Measurements from ENCODE around the gene TEX48.

TEX48 gene

DNA sequence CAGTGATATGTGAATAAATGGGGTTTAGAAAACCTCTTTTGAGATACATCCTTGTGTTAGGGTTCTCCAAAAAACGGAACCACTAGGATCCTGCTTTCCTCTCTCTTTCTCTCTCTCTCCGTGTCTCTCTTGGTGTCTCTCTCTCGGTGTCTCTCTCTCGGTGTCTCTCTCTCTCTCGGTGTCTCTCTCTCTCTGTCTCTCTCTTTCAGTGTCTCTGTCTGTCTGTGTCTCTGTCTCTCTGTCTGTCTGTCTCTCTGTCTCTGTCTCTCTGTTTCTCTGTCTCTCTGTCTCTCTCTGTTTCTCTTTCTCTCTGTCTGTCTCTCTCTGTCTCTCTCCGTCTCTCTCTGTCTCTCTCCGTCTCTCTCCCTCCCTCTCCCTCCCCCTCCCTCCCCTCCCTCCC, 7.8 kb upstream of the TEX48 start:
- no peaks in the 10 kb centered on the region for H3F3A ChIP-seq (ENCODE audit: insufficient read depth, low read length)
- no peak overlapping the region for H2AFZ ChIP-seq (ENCODE audit: low read length)
- no peaks in the 10 kb centered on the region for H3K4me1 ChIP-seq (ENCODE audit: insufficient read depth, low read length, severe bottlenecking)
- H3K79me2 ChIP-seq (ENCODE audit: insufficient read depth, low read length) = no peaks in the 10 kb centered on the region
- H3K9ac ChIP-seq (ENCODE audit: low read length) = no peak overlapping the region
- H3K27ac ChIP-seq (ENCODE audit: low read depth, low read length, poor library complexity, severe bottlenecking) = no peak overlapping the region
- H3K4me2 ChIP-seq (ENCODE audit: low read length) = no peak overlapping the region
- no peak for TF ChIP-seq EZH2 (IDR thresholded peaks at IDR 0.05; ENCODE audit: borderline replicate concordance, low read length)
- TF ChIP-seq, protein P1, sequence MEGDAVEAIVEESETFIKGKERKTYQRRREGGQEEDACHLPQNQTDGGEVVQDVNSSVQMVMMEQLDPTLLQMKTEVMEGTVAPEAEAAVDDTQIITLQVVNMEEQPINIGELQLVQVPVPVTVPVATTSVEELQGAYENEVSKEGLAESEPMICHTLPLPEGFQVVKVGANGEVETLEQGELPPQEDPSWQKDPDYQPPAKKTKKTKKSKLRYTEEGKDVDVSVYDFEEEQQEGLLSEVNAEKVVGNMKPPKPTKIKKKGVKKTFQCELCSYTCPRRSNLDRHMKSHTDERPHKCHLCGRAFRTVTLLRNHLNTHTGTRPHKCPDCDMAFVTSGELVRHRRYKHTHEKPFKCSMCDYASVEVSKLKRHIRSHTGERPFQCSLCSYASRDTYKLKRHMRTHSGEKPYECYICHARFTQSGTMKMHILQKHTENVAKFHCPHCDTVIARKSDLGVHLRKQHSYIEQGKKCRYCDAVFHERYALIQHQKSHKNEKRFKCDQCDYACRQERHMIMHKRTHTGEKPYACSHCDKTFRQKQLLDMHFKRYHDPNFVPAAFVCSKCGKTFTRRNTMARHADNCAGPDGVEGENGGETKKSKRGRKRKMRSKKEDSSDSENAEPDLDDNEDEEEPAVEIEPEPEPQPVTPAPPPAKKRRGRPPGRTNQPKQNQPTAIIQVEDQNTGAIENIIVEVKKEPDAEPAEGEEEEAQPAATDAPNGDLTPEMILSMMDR (IDR thresholded peaks at IDR 0.05; ENCODE audit: low read length) = no peak
- no peak overlapping the region for H3K4me3 ChIP-seq (ENCODE audit: low read depth, low read length, poor library complexity, severe bottlenecking)
- H3K27me3 ChIP-seq (ENCODE audit: insufficient read depth, low read length) = no peaks in the 10 kb centered on the region
- no peaks in the 10 kb centered on the region for H3K36me3 ChIP-seq (ENCODE audit: insufficient read depth, low read length)
- H4K20me1 ChIP-seq (ENCODE audit: insufficient read depth, low read length) = no peaks in the 10 kb centered on the region
- H3K9me3 ChIP-seq (ENCODE audit: low read length) = no peaks in the 10 kb centered on the region
- no peaks in the 10 kb centered on the region for H3K9me2 ChIP-seq (ENCODE audit: low read depth, low read length)

DNA sequence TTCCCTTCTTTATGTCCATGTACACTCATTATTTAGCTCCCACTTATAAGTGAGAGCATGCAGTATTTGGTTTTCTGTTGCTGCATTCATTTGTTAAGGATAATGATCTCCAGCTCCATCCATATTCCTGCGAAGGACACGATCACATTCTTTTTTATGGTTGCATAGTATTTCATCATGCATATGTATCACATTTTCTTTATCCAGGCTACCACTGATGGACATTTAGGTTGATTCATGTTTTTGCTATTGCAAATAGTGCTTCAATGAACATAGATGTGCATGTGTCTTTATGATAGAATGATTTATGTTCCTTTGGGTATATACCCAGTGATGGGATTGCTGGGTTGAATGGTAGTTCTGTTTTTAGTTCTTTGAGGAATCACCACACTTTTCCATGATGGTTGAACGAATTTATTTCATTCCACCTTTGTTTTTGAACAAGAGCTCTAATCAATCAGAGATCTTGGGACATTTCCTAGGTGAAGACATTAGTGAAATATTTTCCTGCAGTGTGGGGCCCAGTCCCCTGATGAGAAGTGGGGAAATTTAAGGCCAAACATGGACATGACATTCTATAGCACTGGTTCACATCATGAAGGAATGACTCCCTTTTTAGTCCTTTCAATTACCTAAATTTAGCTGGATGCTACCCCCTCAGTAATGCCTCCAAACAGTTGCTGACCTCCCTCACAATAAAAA, 7.1 kb upstream of the TEX48 start:
- Histone ChIP-seq H3K36me3 (ENCODE audit: insufficient read depth, low read length) (no peaks in the 10 kb centered on the region), H3K9me3 (ENCODE audit: low read length) (no peaks in the 10 kb centered on the region), H3K27me3 (ENCODE audit: insufficient read depth, low read length) (no peaks in the 10 kb centered on the region), H2AFZ (ENCODE audit: low read length) (no peak overlapping the region), H3F3A (ENCODE audit: insufficient read depth, low read length) (no peaks in the 10 kb centered on the region), H4K20me1 (ENCODE audit: insufficient read depth, low read length) (no peaks in the 10 kb centered on the region), H3K4me2 (ENCODE audit: low read length) (no peak overlapping the region), H3K9ac (ENCODE audit: low read length) (no peak overlapping the region), H3K4me3 (ENCODE audit: low read depth, low read length, poor library complexity, severe bottlenecking) (no peak overlapping the region), H3K27ac (ENCODE audit: low read depth, low read length, poor library complexity, severe bottlenecking) (no peak overlapping the region), H3K4me1 (ENCODE audit: insufficient read depth, low read length, severe bottlenecking) (no peaks in the 10 kb centered on the region), H3K9me2 (ENCODE audit: low read depth, low read length) (no peaks in the 10 kb centered on the region), H3K79me2 (ENCODE audit: insufficient read depth, low read length) (no peaks in the 10 kb centered on the region)
- TF ChIP-seq, protein P1 (IDR thresholded peaks at IDR 0.05; ENCODE audit: low read length) = no peak
- no peak for TF ChIP-seq EZH2 (IDR thresholded peaks at IDR 0.05; ENCODE audit: borderline replicate concordance, low read length)

DNA sequence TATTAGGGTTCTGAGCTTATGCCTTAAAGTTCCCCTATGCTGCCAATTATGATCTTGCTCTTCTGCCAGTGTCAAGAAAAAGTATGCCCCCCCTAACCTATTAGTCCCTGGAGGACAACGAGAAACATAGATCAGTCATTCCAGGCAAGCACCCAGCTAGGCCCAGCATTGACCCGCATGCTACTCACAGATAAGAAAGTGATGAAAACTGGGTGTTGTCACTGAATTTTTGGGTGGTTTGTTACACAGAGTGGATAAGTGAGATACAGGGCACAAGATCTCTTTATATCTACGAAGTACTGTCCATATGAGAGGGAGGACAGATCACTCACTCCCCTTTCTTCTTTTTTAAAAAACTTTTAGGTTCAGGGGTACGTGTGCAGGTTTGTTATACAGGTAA, 6.4 kb upstream of the TEX48 start:
- Histone ChIP-seq H3K9me3 (ENCODE audit: low read length) (no peaks in the 10 kb centered on the region), H3K36me3 (ENCODE audit: insufficient read depth, low read length) (no peaks in the 10 kb centered on the region), H3K9ac (ENCODE audit: low read length) (no peak overlapping the region), H3K27ac (ENCODE audit: low read depth, low read length, poor library complexity, severe bottlenecking) (no peak overlapping the region), H3K79me2 (ENCODE audit: insufficient read depth, low read length) (no peaks in the 10 kb centered on the region), H4K20me1 (ENCODE audit: insufficient read depth, low read length) (no peaks in the 10 kb centered on the region), H3K4me3 (ENCODE audit: low read depth, low read length, poor library complexity, severe bottlenecking) (no peak overlapping the region), H3K4me2 (ENCODE audit: low read length) (no peak overlapping the region), H3K4me1 (ENCODE audit: insufficient read depth, low read length, severe bottlenecking) (no peaks in the 10 kb centered on the region), H3K9me2 (ENCODE audit: low read depth, low read length) (no peaks in the 10 kb centered on the region), H3F3A (ENCODE audit: insufficient read depth, low read length) (no peaks in the 10 kb centered on the region), H3K27me3 (ENCODE audit: insufficient read depth, low read length) (no peaks in the 10 kb centered on the region), H2AFZ (ENCODE audit: low read length) (no peak overlapping the region)
- no peak for TF ChIP-seq EZH2 (IDR thresholded peaks at IDR 0.05; ENCODE audit: borderline replicate concordance, low read length)
- TF ChIP-seq, protein P1 (IDR thresholded peaks at IDR 0.05; ENCODE audit: low read length) = no peak

All from OCI-LY1 (cell line).